NCI-H1048 (cell line): ENCODE measurements around the gene S1PR4.

Experiments used
- DNase-seq: peaks from one replicate; lab custom pipeline; 2025; lab: John Stamatoyannopoulos, UW

The S1PR4 gene

GRCh38 chr19:3224346-3225168 is 46.0 kb downstream of the S1PR4 start, which contains the start of gene CELF5:
CELF5 (plus strand) TSS chr19:3224661; CDS start chr19:3224740, 79 bp downstream.
- no peak for DNase-seq

GRCh38 chr19:3225169-3225485 is 46.6 kb downstream of the S1PR4 start:
- no peak for DNase-seq

- DNase-seq, result no peak
Observed at GRCh38 chr19:3225677-3226093, 47.1 kb downstream of the S1PR4 start.

- no peak for DNase-seq
Observed at GRCh38 chr19:3227054-3227626, 48.6 kb downstream of the S1PR4 start.

GRCh38 chr19:3229346-3229743 is 50.8 kb downstream of the S1PR4 start:
- DNase-seq, result no peak
